Measurements from ENCODE around the gene CSKMT. TPM values are rescaled to one million over a fixed set of nuclear protein-coding genes. Genes with fewer than 3 reads are reported as not detected.

CSKMT gene
- total RNA-seq, 1 experiment from 2014 or later = 19.2 TPM

DNA sequence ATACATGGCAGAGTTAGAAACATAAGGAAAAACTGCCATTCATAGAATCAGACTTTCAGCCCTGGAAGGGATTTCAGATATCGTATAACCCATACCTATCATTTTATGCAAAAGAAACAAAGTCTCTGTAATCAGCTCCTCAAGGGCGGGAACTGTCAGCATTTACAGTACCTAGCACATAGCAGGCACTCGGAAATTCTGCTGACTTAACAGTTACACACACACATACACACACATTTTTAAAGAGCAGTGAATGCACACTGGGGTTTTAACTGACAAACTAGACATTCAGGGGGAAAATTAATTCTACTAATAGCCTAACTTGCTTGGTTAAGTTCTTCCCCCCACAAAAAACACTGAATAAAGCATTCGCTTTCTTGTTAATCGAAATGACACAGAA lies 51.1 kb downstream of the CSKMT start:
- Histone ChIP-seq H3K4me2 (no peak overlapping the region), H3K9me3 (ENCODE audit: insufficient read depth, low read depth) (no peaks in the 10 kb centered on the region), H3K27me3 (ENCODE audit: insufficient read depth, low read depth) (no peaks in the 10 kb centered on the region), H2AFZ (no peak overlapping the region), H3F3A (ENCODE audit: insufficient read depth, low read depth) (peaks cover 61% of the 10 kb centered on the region), H4K20me1 (ENCODE audit: insufficient read depth) (no peaks in the 10 kb centered on the region), H3K4me1 (replicated peaks; ENCODE audit: insufficient read depth) (peaks cover 6% of the 10 kb centered on the region; the same call in 1 of the 2 replicates), H3K36me3 (ENCODE audit: low read depth) (peaks cover 71% of the 10 kb centered on the region), H3K4me3 (no peak overlapping the region), H3K27ac (no peak overlapping the region), H3K79me2 (ENCODE audit: low read depth) (peaks cover 56% of the 10 kb centered on the region), H3K9me2 (ENCODE audit: insufficient read depth) (no peaks in the 10 kb centered on the region)
- no TSS peak for BruUV-seq (replicated peaks)
- ChIA-PET POLR2A (ENCODE audit: unreplicated experiment) (interaction anchor here (0.6 kb wide), 1 partner anchor 1021 kb away, joined by 3 read pairs; no protein-coding TSS in a partner anchor), CTCF (interaction anchor here (0.6 kb wide), 1 partner anchor 969 kb away, joined by 3 read pairs; no protein-coding TSS in a partner anchor)
- TF ChIP-seq EZH2 (IDR thresholded peaks at IDR 0.05; ENCODE audit: low read depth) = no peak
- TF ChIP-seq, protein P1, sequence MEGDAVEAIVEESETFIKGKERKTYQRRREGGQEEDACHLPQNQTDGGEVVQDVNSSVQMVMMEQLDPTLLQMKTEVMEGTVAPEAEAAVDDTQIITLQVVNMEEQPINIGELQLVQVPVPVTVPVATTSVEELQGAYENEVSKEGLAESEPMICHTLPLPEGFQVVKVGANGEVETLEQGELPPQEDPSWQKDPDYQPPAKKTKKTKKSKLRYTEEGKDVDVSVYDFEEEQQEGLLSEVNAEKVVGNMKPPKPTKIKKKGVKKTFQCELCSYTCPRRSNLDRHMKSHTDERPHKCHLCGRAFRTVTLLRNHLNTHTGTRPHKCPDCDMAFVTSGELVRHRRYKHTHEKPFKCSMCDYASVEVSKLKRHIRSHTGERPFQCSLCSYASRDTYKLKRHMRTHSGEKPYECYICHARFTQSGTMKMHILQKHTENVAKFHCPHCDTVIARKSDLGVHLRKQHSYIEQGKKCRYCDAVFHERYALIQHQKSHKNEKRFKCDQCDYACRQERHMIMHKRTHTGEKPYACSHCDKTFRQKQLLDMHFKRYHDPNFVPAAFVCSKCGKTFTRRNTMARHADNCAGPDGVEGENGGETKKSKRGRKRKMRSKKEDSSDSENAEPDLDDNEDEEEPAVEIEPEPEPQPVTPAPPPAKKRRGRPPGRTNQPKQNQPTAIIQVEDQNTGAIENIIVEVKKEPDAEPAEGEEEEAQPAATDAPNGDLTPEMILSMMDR (conservative IDR thresholded peaks at IDR 0.05) = no peak
- DNase-seq = no peak
- intact Hi-C loops (cut with micrococcal nuclease; ENCODE audit: unreplicated experiment) = no loop called here

DNA sequence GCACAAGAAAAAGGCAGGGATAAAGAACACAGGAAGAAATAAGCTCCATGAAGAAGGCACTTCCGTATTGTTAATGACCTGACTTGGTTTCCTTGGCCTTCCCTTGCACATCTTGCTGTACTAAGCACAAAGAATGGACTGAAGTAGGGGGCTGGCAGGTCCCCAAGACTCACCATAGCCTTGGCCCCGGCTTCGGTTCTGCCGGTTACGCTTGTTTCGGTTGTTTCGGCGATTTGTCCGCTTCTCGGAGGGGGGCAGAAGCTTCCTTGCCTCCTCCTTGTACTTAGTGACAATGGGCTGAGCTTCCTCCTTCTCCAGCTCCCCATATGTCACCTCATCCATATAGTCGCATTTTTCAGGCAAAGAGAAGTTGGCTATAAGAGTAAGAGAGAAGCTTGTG lies 51.7 kb downstream of the CSKMT start:
- DNase-seq = no peak
- Histone ChIP-seq H3K9me2 (ENCODE audit: insufficient read depth) (no peaks in the 10 kb centered on the region), H3K9me3 (ENCODE audit: insufficient read depth, low read depth) (no peaks in the 10 kb centered on the region), H3K27me3 (ENCODE audit: insufficient read depth, low read depth) (no peaks in the 10 kb centered on the region), H3K4me1 (replicated peaks; ENCODE audit: insufficient read depth) (peaks cover 6% of the 10 kb centered on the region; the same call in 1 of the 2 replicates), H3K79me2 (ENCODE audit: low read depth) (peaks cover 62% of the 10 kb centered on the region), H3K4me3 (no peak overlapping the region), H3F3A (ENCODE audit: insufficient read depth, low read depth) (peaks cover 61% of the 10 kb centered on the region), H2AFZ (no peak overlapping the region), H4K20me1 (ENCODE audit: insufficient read depth) (no peaks in the 10 kb centered on the region), H3K36me3 (ENCODE audit: low read depth) (peaks cover 72% of the 10 kb centered on the region), H3K4me2 (no peak overlapping the region), H3K27ac (no peak overlapping the region)
- no TSS peak for BruUV-seq (replicated peaks)
- CTCF ChIA-PET = interaction anchor here (0.5 to 0.6 kb wide), 2 partner anchors 48 to 969 kb away, joined by 3 to 9 read pairs; no protein-coding TSS in a partner anchor
- no peak for TF ChIP-seq EZH2 (IDR thresholded peaks at IDR 0.05; ENCODE audit: low read depth)
- TF ChIP-seq, protein P1 (conservative IDR thresholded peaks at IDR 0.05) = no peak
- intact Hi-C loops (cut with micrococcal nuclease; ENCODE audit: unreplicated experiment) = no loop called here
- POLR2A ChIA-PET (ENCODE audit: unreplicated experiment) = interaction anchor here (0.6 kb wide), 1 partner anchor 11 kb away, joined by 5 read pairs; the partner anchor contains the start of gene HNRNPUL2

Other genes with a start within 250 kb of the CSKMT start
- gene SCGB1A1, start 246.3 kb upstream of the CSKMT start, total RNA-seq (2021) = not detected in 2 replicates
- 632 and 734 TPM in 2 replicates for gene AHNAK, start 118.5 kb upstream of the CSKMT start, total RNA-seq (2021)
- gene EEF1G, start 91.4 kb upstream of the CSKMT start, total RNA-seq (2021) = 1,773 and 2,008 TPM in 2 replicates
- 39.3 and 40.5 TPM in 2 replicates for gene TUT1, start 73.8 kb upstream of the CSKMT start, total RNA-seq (2021)
- gene MTA2, start 63.4 kb upstream of the CSKMT start, total RNA-seq (2021) = 96.6 and 120 TPM in 2 replicates
- 83.2 and 84.2 TPM in 2 replicates for gene EML3, start 52.5 kb upstream of the CSKMT start, total RNA-seq (2021)
- gene ROM1, start 52.1 kb upstream of the CSKMT start, total RNA-seq (2021) = 6.2 and 7.0 TPM in 2 replicates
- 38.9 and 60.5 TPM in 2 replicates for gene B3GAT3, start 43.3 kb upstream of the CSKMT start, total RNA-seq (2021)
- gene GANAB, start 18.7 kb upstream of the CSKMT start, total RNA-seq (2021) = 478 and 525 TPM in 2 replicates
- gene INTS5, start 12.0 kb upstream of the CSKMT start, total RNA-seq (2021) = 28.2 and 31.5 TPM in 2 replicates
- 86.7 and 94.9 TPM in 2 replicates for gene C11orf98, start 102 bp upstream of the CSKMT start, total RNA-seq (2021)
- gene UQCC3, start 6.4 kb downstream of the CSKMT start, total RNA-seq (2021) = 16.1 and 25.4 TPM in 2 replicates
- gene LBHD1, start 7.0 kb downstream of the CSKMT start, total RNA-seq (2021) = 13.2 and 16.1 TPM in 2 replicates
- gene UBXN1, start 13.8 kb downstream of the CSKMT start, total RNA-seq (2021) = 143 and 150 TPM in 2 replicates
- 1.0 and 1.3 TPM in 2 replicates for gene LRRN4CL, start 24.2 kb downstream of the CSKMT start, total RNA-seq (2021)
- gene BSCL2, start 42.1 kb downstream of the CSKMT start, total RNA-seq (2021) = 173 and 201 TPM in 2 replicates
- gene GNG3, start 42.4 kb downstream of the CSKMT start, total RNA-seq (2021) = 0.57 TPM in 1 of 2 replicates, not detected in the other
- gene HNRNPUL2, start 62.1 kb downstream of the CSKMT start, total RNA-seq (2021) = 55.2 and 76.9 TPM in 2 replicates
- 65.3 and 71.4 TPM in 2 replicates for gene TTC9C, start 63.2 kb downstream of the CSKMT start, total RNA-seq (2021)
- gene ZBTB3, start 88.8 kb downstream of the CSKMT start, total RNA-seq (2021) = 16.5 and 17.2 TPM in 2 replicates
- 131 and 155 TPM in 2 replicates for gene POLR2G, start 96.3 kb downstream of the CSKMT start, total RNA-seq (2021)
- gene TAF6L, start 106.1 kb downstream of the CSKMT start, total RNA-seq (2021) = 31.2 and 36.4 TPM in 2 replicates
- 45.5 and 48.3 TPM in 2 replicates for gene TMEM179B, start 122.1 kb downstream of the CSKMT start, total RNA-seq (2021)
- gene TMEM223, start 126.7 kb downstream of the CSKMT start, total RNA-seq (2021) = 17.9 and 22.6 TPM in 2 replicates
- 45.6 and 56.1 TPM in 2 replicates for gene NXF1, start 140.1 kb downstream of the CSKMT start, total RNA-seq (2021)
- gene STX5, start 166.7 kb downstream of the CSKMT start, total RNA-seq (2021) = 61.9 and 65.8 TPM in 2 replicates
- not detected in 2 replicates for gene TEX54, start 167.5 kb downstream of the CSKMT start, total RNA-seq (2021)
- 72.4 and 74.1 TPM in 2 replicates for gene WDR74, start 174.3 kb downstream of the CSKMT start, total RNA-seq (2021)
- gene SLC3A2, start 215.6 kb downstream of the CSKMT start, total RNA-seq (2021) = 513 and 619 TPM in 2 replicates